ENCODE measurements around the gene ATXN7L1.
"Not testable (repeated sequence)": the region's sequence is repeated elsewhere in the genome, so short reads cannot be mapped to it uniquely, and the experiment has no call there.

ATXN7L1 gene

DNA sequence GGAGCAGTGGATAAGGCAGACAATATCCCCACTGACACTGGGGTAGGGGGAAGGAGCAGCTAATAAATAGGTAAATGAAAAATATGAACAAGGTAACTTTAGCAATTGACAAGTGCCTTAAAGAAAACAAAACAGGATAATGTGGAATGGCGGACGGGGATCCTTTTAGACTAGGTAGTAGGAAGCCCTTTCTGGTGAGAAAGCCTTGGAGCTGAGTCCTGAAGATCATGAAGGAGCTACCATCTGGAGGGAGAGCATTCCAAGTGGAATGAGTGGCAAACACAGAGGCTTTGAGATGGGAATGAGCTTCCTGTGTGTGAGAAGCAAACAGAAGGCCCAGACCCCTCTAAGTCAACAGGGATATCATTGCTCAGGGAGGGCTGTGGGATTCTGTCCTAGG lies 16.0 kb upstream of the ATXN7L1 start:
- no peak overlapping the region for H3K4me3 ChIP-seq (ENCODE audit: low read length)
- H3K27ac ChIP-seq (ENCODE audit: low read length): no peak overlapping the region
- H3K4me1 ChIP-seq (ENCODE audit: control insufficient read depth, insufficient read depth, low read length): no peaks in the 10 kb centered on the region
- H3K9me3 ChIP-seq (ENCODE audit: control insufficient read depth, insufficient read depth, low read length): no peaks in the 10 kb centered on the region
- no peaks in the 10 kb centered on the region for H3K36me3 ChIP-seq (ENCODE audit: control insufficient read depth, insufficient read depth, low read length)
- DNase-seq (ENCODE audit: low read depth, low spot score): no peak
- no peaks in the 10 kb centered on the region for H3K27me3 ChIP-seq (ENCODE audit: control insufficient read depth, insufficient read depth, low read length)
- no CpG with 5 or more reads among the region's 2 CpGs for WGBS (ENCODE audit: insufficient coverage, insufficient read length)

DNA sequence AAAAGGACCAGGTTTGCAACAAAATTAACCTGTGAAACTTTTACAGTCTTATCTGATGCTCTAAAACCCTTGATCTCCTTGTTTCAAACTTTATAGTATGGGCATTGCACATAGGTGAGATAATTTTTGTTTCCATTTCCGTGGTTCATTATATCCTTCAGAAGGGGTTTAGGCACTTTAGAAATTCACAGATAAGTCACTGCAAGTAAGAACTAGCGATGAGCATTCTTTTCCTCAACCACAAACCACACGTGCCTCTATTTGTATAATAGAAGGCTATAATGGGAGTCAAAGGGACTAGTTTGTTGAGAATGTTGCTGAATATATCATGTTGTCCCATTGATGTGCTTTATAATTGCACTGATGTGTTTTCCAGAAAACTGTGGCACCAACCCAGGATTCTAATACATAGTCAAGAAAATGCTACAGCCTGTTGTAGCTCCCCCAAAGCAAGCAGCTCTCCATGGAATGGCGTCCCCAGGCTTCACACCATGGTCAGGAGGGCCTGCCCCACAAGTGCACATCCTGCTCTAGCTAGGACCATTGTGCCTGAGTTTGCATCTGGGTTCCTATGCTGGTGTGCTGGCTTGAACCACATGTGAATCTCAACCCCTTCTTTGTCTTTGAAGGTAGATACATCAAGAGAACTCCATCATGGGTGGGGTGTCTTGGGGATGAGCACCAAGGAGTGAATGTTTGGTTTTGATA lies 14.0 kb upstream of the ATXN7L1 start:
- Histone ChIP-seq H3K4me3 (ENCODE audit: low read length) (no peak overlapping the region), H3K27ac (ENCODE audit: low read length) (no peak overlapping the region), H3K36me3 (ENCODE audit: control insufficient read depth, insufficient read depth, low read length) (no peaks in the 10 kb centered on the region), H3K27me3 (ENCODE audit: control insufficient read depth, insufficient read depth, low read length) (no peaks in the 10 kb centered on the region), H3K9me3 (ENCODE audit: control insufficient read depth, insufficient read depth, low read length) (no peaks in the 10 kb centered on the region), H3K4me1 (ENCODE audit: control insufficient read depth, insufficient read depth, low read length) (no peaks in the 10 kb centered on the region)
- WGBS (ENCODE audit: insufficient coverage, insufficient read length): no CpG with 5 or more reads among the region's 4 CpGs
- DNase-seq (ENCODE audit: low read depth, low spot score): no peak

DNA sequence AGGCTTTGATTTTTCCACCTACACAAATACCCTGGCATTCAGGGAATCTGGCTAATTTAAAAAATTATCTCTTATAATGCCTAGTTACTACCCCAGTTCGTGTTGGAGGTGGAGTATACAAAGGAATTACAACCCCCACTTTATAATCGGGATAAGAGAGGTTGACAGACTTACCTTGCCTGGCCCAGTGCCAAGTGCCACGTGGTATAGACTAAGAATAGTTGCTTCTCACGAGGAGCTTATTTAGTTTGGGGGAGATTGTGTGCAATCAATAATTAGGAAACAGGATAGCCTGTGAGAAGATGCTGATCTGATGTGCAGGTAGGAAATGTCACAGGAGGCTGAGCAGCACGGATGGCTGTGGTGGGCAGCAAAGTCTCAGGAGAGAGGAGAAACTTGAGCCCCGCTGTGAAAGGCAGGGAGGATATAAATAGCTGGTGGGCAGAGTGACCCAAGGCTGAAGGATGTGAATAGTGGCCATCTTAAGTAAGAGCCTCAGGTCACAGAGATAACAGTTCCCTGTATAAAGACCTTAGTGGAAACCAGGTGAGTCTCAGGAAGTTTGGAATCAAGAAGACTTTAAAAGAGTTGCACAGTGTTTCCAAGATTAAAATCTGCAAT lies 11.3 kb upstream of the ATXN7L1 start:
- Histone ChIP-seq H3K27ac (ENCODE audit: low read length) (no peak overlapping the region), H3K27me3 (ENCODE audit: control insufficient read depth, insufficient read depth, low read length) (no peaks in the 10 kb centered on the region), H3K9me3 (ENCODE audit: control insufficient read depth, insufficient read depth, low read length) (no peaks in the 10 kb centered on the region), H3K4me1 (ENCODE audit: control insufficient read depth, insufficient read depth, low read length) (no peaks in the 10 kb centered on the region), H3K4me3 (ENCODE audit: low read length) (no peak overlapping the region), H3K36me3 (ENCODE audit: control insufficient read depth, insufficient read depth, low read length) (no peaks in the 10 kb centered on the region)
- WGBS (ENCODE audit: insufficient coverage, insufficient read length): no CpG with 5 or more reads among the region's 6 CpGs
- DNase-seq (ENCODE audit: low read depth, low spot score): no peak

DNA sequence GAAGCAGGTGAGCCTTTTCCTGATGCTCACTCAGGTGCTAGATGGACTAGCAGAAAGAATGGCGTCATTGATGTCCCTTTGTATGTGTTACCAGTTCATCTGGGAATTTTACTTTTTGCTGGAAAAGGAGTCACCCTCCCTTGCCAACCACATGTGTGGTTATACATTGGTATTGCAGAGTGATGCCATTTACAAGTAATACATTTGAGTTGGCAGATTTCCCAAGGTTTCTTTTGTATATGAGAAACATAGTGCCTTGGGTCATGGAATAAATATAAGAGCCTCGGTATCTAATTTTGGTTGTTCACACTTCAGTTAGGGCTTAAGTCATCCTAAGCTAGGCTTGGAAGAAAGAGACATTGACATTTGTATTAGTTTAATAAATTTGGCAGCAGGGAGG lies 10.4 kb upstream of the ATXN7L1 start:
- H3K4me1 ChIP-seq (ENCODE audit: control insufficient read depth, insufficient read depth, low read length): no peaks in the 10 kb centered on the region
- H3K36me3 ChIP-seq (ENCODE audit: control insufficient read depth, insufficient read depth, low read length): no peaks in the 10 kb centered on the region
- DNase-seq (ENCODE audit: low read depth, low spot score): no peak
- H3K9me3 ChIP-seq (ENCODE audit: control insufficient read depth, insufficient read depth, low read length): no peaks in the 10 kb centered on the region
- no peak overlapping the region for H3K4me3 ChIP-seq (ENCODE audit: low read length)
- WGBS (ENCODE audit: insufficient coverage, insufficient read length): no CpG with 5 or more reads among the region's 2 CpGs
- H3K27me3 ChIP-seq (ENCODE audit: control insufficient read depth, insufficient read depth, low read length): no peaks in the 10 kb centered on the region
- H3K27ac ChIP-seq (ENCODE audit: low read length): no peak overlapping the region

DNA sequence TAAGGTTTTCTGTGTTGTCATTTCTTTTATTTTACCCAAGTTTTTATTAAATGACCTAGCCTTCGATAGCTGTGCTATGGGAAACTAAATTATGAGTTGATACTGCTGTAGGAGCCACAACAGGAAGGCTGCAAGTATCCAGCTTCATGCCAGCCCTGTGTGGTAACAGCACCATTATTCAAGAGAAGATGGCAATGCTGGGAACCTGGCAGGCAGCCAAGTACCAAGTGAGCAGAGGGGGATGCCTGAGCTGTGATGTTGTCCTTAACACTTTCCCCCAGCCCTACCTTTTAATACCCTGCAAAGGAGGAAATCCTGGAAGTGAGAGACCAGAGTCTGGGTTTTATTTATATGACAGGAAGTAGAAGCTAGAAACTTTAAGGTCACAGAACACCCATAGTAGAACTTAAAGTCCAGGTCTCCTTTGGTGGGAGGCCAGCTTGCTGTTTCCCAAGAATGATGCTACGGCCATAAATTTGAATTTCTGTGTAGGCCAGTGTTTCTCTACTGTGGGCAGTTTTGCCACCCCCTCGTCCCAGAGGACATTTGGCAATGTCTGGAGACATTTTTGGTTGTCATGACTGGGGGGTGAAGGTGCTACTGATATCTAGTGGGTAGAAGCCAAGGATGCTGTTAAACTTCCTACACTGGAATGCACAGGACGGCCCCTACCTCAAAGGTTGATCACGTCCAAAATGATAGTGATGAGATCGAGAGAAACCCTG lies 9.2 kb upstream of the ATXN7L1 start:
- Histone ChIP-seq H3K36me3 (ENCODE audit: control insufficient read depth, insufficient read depth, low read length) (no peaks in the 10 kb centered on the region), H3K4me3 (ENCODE audit: low read length) (no peak overlapping the region), H3K27ac (ENCODE audit: low read length) (no peak overlapping the region), H3K9me3 (ENCODE audit: control insufficient read depth, insufficient read depth, low read length) (no peaks in the 10 kb centered on the region), H3K27me3 (ENCODE audit: control insufficient read depth, insufficient read depth, low read length) (no peaks in the 10 kb centered on the region), H3K4me1 (ENCODE audit: control insufficient read depth, insufficient read depth, low read length) (no peaks in the 10 kb centered on the region)
- WGBS (ENCODE audit: insufficient coverage, insufficient read length): no CpG with 5 or more reads among the region's 6 CpGs
- no peak for DNase-seq (ENCODE audit: low read depth, low spot score)

DNA sequence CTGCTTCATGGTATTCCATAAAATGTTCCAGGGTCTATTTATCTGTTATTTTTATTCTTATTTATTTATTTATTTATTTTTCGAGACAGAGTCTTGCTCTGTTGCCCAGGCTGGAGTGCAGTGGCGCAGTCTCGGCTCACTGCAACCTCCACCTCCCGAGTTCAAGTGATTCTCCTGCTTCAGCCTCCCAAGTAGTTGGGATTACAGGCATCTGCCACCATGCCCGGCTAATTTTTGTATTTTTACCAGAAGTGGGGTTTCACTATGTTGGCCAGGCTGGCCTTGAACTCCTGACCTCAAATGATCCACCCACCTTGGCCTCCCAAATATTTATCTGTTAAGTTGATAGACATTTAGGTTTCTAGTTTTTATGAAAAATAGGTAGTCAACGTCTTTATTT lies 6.8 kb upstream of the ATXN7L1 start:
- no CpG with 5 or more reads among the region's 6 CpGs for WGBS (ENCODE audit: insufficient coverage, insufficient read length)
- not testable (repeated sequence) for H3K4me3 ChIP-seq (ENCODE audit: low read length); H3K27me3 ChIP-seq (ENCODE audit: control insufficient read depth, insufficient read depth, low read length); H3K9me3 ChIP-seq (ENCODE audit: control insufficient read depth, insufficient read depth, low read length); H3K36me3 ChIP-seq (ENCODE audit: control insufficient read depth, insufficient read depth, low read length); H3K4me1 ChIP-seq (ENCODE audit: control insufficient read depth, insufficient read depth, low read length); DNase-seq (ENCODE audit: low read depth, low spot score); H3K27ac ChIP-seq (ENCODE audit: low read length)

DNA sequence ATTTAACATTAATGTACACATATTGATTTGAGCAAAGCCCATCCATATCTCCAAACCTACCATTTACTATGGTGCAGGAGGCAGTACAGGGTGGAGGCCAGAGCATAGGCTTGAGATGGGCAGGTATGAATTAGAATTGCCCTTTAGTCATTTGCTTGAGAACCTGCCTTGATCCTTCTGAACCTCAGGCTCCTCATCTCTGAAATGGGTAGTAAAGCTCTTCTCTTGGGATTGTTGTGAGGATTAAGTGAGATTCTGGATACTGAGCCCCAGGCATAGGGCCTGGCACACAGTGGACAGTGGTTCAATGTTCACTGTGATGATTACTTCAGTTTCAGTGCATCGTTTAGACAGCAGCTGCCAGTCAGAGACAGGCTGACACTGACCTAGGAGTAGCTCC lies 5.0 kb upstream of the ATXN7L1 start:
- H3K4me3 ChIP-seq (ENCODE audit: low read length): no peak overlapping the region
- peaks cover 1% of the 10 kb centered on the region; the same call in 1 of the 2 replicates for H3K4me1 ChIP-seq (ENCODE audit: control insufficient read depth, insufficient read depth, low read length)
- WGBS (ENCODE audit: insufficient coverage, insufficient read length): no CpG with 5 or more reads among the region's 1 CpG
- H3K9me3 ChIP-seq (ENCODE audit: control insufficient read depth, insufficient read depth, low read length): no peaks in the 10 kb centered on the region
- no peak overlapping the region for H3K27ac ChIP-seq (ENCODE audit: low read length)
- DNase-seq (ENCODE audit: low read depth, low spot score): no peak
- H3K36me3 ChIP-seq (ENCODE audit: control insufficient read depth, insufficient read depth, low read length): no peaks in the 10 kb centered on the region
- H3K27me3 ChIP-seq (ENCODE audit: control insufficient read depth, insufficient read depth, low read length): no peaks in the 10 kb centered on the region; the same call in 1 of the 2 replicates

DNA sequence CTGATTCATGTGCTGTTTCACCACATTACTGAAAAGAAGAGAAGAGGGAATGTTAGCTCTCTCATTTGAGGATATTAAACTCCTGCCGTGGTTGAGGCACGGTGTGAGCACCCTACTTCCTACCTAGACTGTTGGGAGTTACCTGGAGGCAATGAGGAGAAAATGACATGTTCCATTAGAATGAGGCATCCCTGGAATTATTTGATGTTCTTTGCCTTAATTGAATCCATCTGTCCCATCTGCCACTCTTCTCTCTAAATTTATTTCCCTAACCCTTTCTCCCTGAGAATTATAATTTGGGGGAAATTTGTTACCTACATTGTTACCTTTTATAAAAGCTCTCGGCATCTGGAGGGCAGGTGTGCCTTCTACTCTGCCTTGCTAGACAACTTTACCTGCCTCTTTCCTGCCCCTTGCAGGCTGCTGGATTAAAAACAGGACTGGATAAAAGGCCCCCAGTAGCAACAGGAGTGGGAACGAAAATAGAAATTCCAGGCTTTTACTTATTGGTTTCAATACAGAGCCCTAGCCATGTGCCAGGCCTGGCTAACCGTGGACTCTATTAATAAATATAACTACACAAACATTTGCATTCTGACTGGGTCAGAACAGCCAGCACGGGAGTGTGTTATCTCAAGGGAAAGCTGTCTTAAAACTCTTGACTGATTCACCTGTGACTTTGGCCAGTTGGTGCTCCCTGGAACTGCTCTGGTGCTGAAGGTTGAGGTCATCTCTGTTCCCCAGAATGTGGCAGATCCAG lies 4.4 kb upstream of the ATXN7L1 start:
- H3K4me1 ChIP-seq (ENCODE audit: control insufficient read depth, insufficient read depth, low read length): peaks cover 1% of the 10 kb centered on the region; the same call in 1 of the 2 replicates
- no CpG with 5 or more reads among the region's 6 CpGs for WGBS (ENCODE audit: insufficient coverage, insufficient read length)
- H3K36me3 ChIP-seq (ENCODE audit: control insufficient read depth, insufficient read depth, low read length): no peaks in the 10 kb centered on the region
- no peaks in the 10 kb centered on the region; the same call in 1 of the 2 replicates for H3K27me3 ChIP-seq (ENCODE audit: control insufficient read depth, insufficient read depth, low read length)
- H3K4me3 ChIP-seq (ENCODE audit: low read length): no peak overlapping the region
- no peaks in the 10 kb centered on the region for H3K9me3 ChIP-seq (ENCODE audit: control insufficient read depth, insufficient read depth, low read length)
- no peak overlapping the region for H3K27ac ChIP-seq (ENCODE audit: low read length)
- DNase-seq (ENCODE audit: low read depth, low spot score): no peak

DNA sequence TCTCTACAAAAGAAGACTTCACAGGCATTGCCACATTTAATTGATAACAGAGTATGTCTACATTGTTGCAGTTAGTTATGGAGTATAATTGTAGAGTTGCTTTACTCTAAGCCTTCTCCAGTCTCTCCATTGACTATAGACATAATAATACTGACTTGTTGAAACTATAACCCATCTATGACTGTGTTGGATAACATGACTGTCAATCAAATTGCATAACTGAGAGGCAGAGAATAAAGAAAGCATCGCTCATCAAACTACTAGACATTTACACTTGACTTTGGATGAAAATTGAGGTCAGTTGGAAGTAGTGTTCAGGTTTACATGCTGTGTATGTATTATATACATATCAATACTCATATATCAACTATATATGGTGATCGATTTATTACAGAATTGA lies 3.4 kb upstream of the ATXN7L1 start:
- Histone ChIP-seq H3K4me3 (ENCODE audit: low read length) (no peak overlapping the region), H3K4me1 (ENCODE audit: control insufficient read depth, insufficient read depth, low read length) (peaks cover 1% of the 10 kb centered on the region; the same call in 1 of the 2 replicates), H3K36me3 (ENCODE audit: control insufficient read depth, insufficient read depth, low read length) (no peaks in the 10 kb centered on the region), H3K27me3 (ENCODE audit: control insufficient read depth, insufficient read depth, low read length) (no peaks in the 10 kb centered on the region; the same call in 1 of the 2 replicates), H3K9me3 (ENCODE audit: control insufficient read depth, insufficient read depth, low read length) (no peaks in the 10 kb centered on the region), H3K27ac (ENCODE audit: low read length) (no peak overlapping the region)
- no CpG with 5 or more reads among the region's 2 CpGs for WGBS (ENCODE audit: insufficient coverage, insufficient read length)
- no peak for DNase-seq (ENCODE audit: low read depth, low spot score)
